HCT116 (cell line): ENCODE results near the gene CENPT. TPM values are rescaled to one million over a fixed set of nuclear protein-coding genes. Genes with fewer than 3 reads are reported as not detected.

Experiments
- ATAC-seq: fragments of 200-7000 bp; cut with Tn5 transposase; 2 replicates; pipeline ENCODE4 v1.9.1; 2020; ENCODE audit warnings: mild to moderate bottlenecking, moderate library complexity
- BruUV-seq: library from RNA; stranded (reverse); fragments of 400-500 nt; replicated peaks from 2 replicates; lab custom pipeline; 2021; lab: Mats Ljungman, UMichigan
- CTCF ChIA-PET: fragments of 300-600 bp; sonication (Branson Sonifier 250); formaldehyde crosslinking; loops from one replicate; lab custom pipeline; 2021; ENCODE audit warnings: antibody characterized with exemption; lab: Charles Lee
- POLR2A ChIA-PET: fragments of 300-600, 350-600 bp; sonication (Branson Sonifier 250); formaldehyde crosslinking; loops from one replicate; lab custom pipeline; 2021; ENCODE audit warnings: antibody characterized with exemption; lab: Charles Lee
- RAD21 ChIA-PET, 2 experiments: fragments of 300-600 bp; sonication (Branson Sonifier 250); formaldehyde crosslinking; loops; one replicate each; lab custom pipeline; 2023; ENCODE audit warnings: low total read pairs in 2 of 2; ENCODE audit not compliant: uncharacterized antibody in 2 of 2, unreplicated experiment in 2 of 2, low non-redundant PET in 1 of 2; lab: Charles Lee
- DNase-seq: peaks from one replicate; pipeline ENCODE4 v3.0.0-alpha.2; 2010; ENCODE audit warnings: low read depth, low spot score
- H2AFZ ChIP-seq: fragments of 200-600 bp; shearing (Covaris generic), sonication (generic); 2 replicates; pipeline ENCODE4 v1.6.1; 2017; ENCODE audit warnings: low read depth, mixed run types, mixed read lengths, antibody characterized with exemption, low read length; ENCODE audit not compliant: poor library complexity, severe bottlenecking
- H3K27ac ChIP-seq: 2 replicates; pipeline ENCODE4 v1.5.1; 2012; ENCODE audit warnings: low read depth, low read length
- H3K27me3 ChIP-seq: fragments of 200-600 bp; sonication (generic); 2 replicates; pipeline ENCODE4 v1.6.1; 2016; ENCODE audit warnings: mixed run types, low read length, mixed read lengths; ENCODE audit not compliant: insufficient read depth
- H3K36me3 ChIP-seq, 2 experiments: fragments of 200-500 bp in 1 of 2; fragments of 200-600 bp in 1 of 2; sonication (Bioruptor generic) in 1 of 2; sonication (generic) in 1 of 2; 2 replicates each; pipeline versions ENCODE4 v1.5.1 to v1.6.1; 2014 to 2016; ENCODE audit warnings: low read length in 2 of 2, inconsistent platforms in 1 of 2, mixed read lengths in 1 of 2, mixed run types in 1 of 2; ENCODE audit not compliant: insufficient read depth in 2 of 2, control insufficient read depth in 1 of 2
- H3K4me1 ChIP-seq, 2 experiments: fragments of 200-600 bp in 1 of 2; sonication (generic) in 1 of 2; 2 replicates each; pipeline versions ENCODE4 v1.5.1 to v1.6.1; 2012 to 2017; ENCODE audit warnings: low read length in 2 of 2, inconsistent platforms in 1 of 2, mild to moderate bottlenecking in 1 of 2, mixed read lengths in 1 of 2, mixed run types in 1 of 2, moderate library complexity in 1 of 2; ENCODE audit not compliant: insufficient read depth in 2 of 2, control insufficient read depth in 1 of 2
- H3K4me2 ChIP-seq: fragments of 200-600 bp; sonication (generic); 2 replicates; pipeline ENCODE4 v1.6.1; 2017; ENCODE audit warnings: mixed run types, low read length, mixed read lengths
- H3K4me3 ChIP-seq, 2 experiments: fragments of 200-600 bp in 1 of 2; sonication (generic) in 1 of 2; replicated peaks in 1 of 2; 2 replicates each; pipeline ENCODE4 v1.5.1; 2011 to 2016; ENCODE audit warnings: low read length in 2 of 2, control low read depth in 1 of 2, low read depth in 1 of 2, mild to moderate bottlenecking in 1 of 2, mixed read lengths in 1 of 2, mixed run types in 1 of 2
- H3K79me2 ChIP-seq: fragments of 200-600 bp; sonication (generic); 2 replicates; pipeline ENCODE4 v1.6.1; 2017; ENCODE audit warnings: mild to moderate bottlenecking, mixed run types, low read length, moderate library complexity, mixed read lengths; ENCODE audit not compliant: insufficient read depth
- H3K9ac ChIP-seq: fragments of 200-600 bp; sonication (generic); 2 replicates; pipeline ENCODE4 v1.6.1; 2016; ENCODE audit warnings: low read length, mixed read lengths
- H3K9me2 ChIP-seq: fragments of 200-600 bp; sonication (generic), shearing (Covaris generic); 2 replicates; pipeline ENCODE4 v1.6.1; 2017; ENCODE audit warnings: mixed run types, mild to moderate bottlenecking, moderate library complexity; ENCODE audit not compliant: insufficient read depth
- H3K9me3 ChIP-seq, 2 experiments: fragments of 200-500 bp in 1 of 2; fragments of 200-600 bp in 1 of 2; sonication (Bioruptor generic) in 1 of 2; sonication (generic) in 1 of 2; 2 replicates each; pipeline ENCODE4 v1.6.1; 2014 to 2017; ENCODE audit warnings: low read length in 2 of 2, mixed read lengths in 2 of 2, inconsistent platforms in 1 of 2, low read depth in 1 of 2, mild to moderate bottlenecking in 1 of 2, mixed run types in 1 of 2, moderate library complexity in 1 of 2; ENCODE audit not compliant: control insufficient read depth in 1 of 2, insufficient read depth in 1 of 2
- H4K20me1 ChIP-seq: fragments of 200-600 bp; sonication (generic), shearing (Covaris generic); 2 replicates; pipeline ENCODE4 v1.6.1; 2017; ENCODE audit warnings: mixed run types, mild to moderate bottlenecking, moderate library complexity; ENCODE audit not compliant: insufficient read depth
- ELF1 ChIP-seq: IDR thresholded peaks from 2 replicates; pipeline ENCODE4 v1.6.1; 2012; ENCODE audit warnings: low read depth, borderline replicate concordance
- EZH2 ChIP-seq: fragments of 200-600 bp; sonication (generic); IDR thresholded peaks from 2 replicates; pipeline ENCODE4 v1.6.1; 2017; ENCODE audit warnings: antibody characterized with exemption, mixed run types
- JUND ChIP-seq: IDR thresholded peaks from 2 replicates; pipeline ENCODE4 v1.6.1; 2012
- POLR2A ChIP-seq: IDR thresholded peaks from 2 replicates; pipeline ENCODE4 v1.7.0; 2011; ENCODE audit warnings: borderline replicate concordance; ENCODE audit not compliant: insufficient read depth, insufficient read length; ENCODE audit errors: extremely low read depth
- POLR2AphosphoS5 ChIP-seq: IDR thresholded peaks from 2 replicates; pipeline ENCODE4 v1.6.1; 2011; ENCODE audit warnings: mild to moderate bottlenecking, low read depth, low read length, moderate library complexity
- RAD21 ChIP-seq: IDR thresholded peaks from 2 replicates; pipeline ENCODE4 v1.6.1; 2012; ENCODE audit warnings: low read depth, mild to moderate bottlenecking
- SRF ChIP-seq: IDR thresholded peaks from 2 replicates; pipeline ENCODE4 v1.6.1; 2012; ENCODE audit warnings: low read depth
- TCF7L2 ChIP-seq: IDR thresholded peaks from 2 replicates; pipeline ENCODE4 v1.7.0; 2011; ENCODE audit warnings: borderline replicate concordance, inconsistent platforms; ENCODE audit not compliant: insufficient read depth, insufficient read length; ENCODE audit errors: extremely low read depth
- ZFX ChIP-seq: fragments of 450-650 bp; IDR thresholded peaks from 2 replicates; pipeline ENCODE4 v1.6.1; 2017
- ZNF274 ChIP-seq: fragments of 200-500 bp; sonication (Bioruptor generic); IDR thresholded peaks from 2 replicates; pipeline ENCODE4 v1.6.1; 2014; ENCODE audit warnings: mild to moderate bottlenecking, low read depth, low read length, inconsistent platforms
- intact Hi-C: fragments of 100-400 bp; cut with micrococcal nuclease; formaldehyde crosslinking; loops from 2 replicates; pipeline ENCODE4 v1.10.0; 2022
- total RNA-seq: library from RNA; stranded (reverse); gene quantifications from one replicate; pipeline ENCODE4 v1.2.1, GENCODE V29; 2021; ENCODE audit not compliant: unreplicated experiment
- TF ChIP-seq, protein P1 (sequence below): IDR thresholded peaks from 2 replicates; pipeline ENCODE4 v1.6.1; 2012
- TF ChIP-seq, protein P2 (sequence below), 3 experiments: fragments of 200-600 bp in 1 of 3; sonication (generic) in 1 of 3; IDR thresholded peaks in 2 of 3; conservative IDR thresholded peaks in 1 of 3; 2 replicates each; pipeline ENCODE4 v1.5.1; 2012 to 2017; ENCODE audit warnings: low read depth in 2 of 3, low read length in 2 of 3, antibody characterized with exemption in 1 of 3, borderline replicate concordance in 1 of 3, control low read depth in 1 of 3, mild to moderate bottlenecking in 1 of 3, mixed read lengths in 1 of 3, mixed run types in 1 of 3, moderate library complexity in 1 of 3; ENCODE audit not compliant: insufficient read depth in 1 of 3
- TF ChIP-seq, protein P3 (sequence below): IDR thresholded peaks from 2 replicates; pipeline ENCODE4 v1.6.1; 2012; ENCODE audit warnings: low read depth

The CENPT gene
- total RNA-seq, 1 experiment from 2014 or later = 40.5 TPM

DNA sequence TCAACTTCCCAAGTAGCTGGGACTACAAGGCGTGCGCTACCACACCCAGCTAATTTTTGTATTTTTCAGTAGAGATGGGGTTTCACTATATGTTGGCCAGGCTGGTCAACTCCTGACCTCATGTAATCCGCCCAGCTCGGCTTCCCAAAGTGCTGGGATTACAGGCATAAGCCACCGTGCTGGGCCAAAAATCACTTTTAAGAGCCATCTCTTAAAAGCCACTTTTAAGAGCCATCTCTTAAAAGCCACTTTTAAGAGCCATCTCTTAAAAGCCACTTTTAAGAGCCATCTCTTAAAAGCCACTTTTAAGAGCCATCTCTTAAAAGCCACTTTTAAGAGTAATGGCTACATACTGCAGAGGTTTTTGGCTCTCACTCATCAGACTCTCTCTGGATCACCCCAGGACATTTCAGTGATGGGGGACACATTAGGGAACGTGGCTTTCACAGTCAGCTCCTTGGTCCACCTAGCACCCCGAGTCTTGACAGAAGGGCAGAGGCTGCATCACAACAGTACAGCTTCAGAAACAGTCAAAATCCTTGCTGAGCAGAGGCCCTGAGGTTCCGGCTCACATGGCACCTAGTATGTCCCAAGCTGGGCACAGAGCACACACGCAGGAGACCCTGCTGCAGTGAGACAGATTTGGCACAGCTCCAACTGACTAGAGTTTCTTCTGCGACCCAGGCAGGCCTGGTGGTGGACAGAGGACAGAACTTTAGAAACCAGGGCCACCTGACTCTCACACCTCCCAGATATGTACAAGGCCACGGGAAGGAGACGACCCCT, 64.7 kb downstream of the CENPT start:
- Histone ChIP-seq H4K20me1 (no peaks in the 10 kb centered on the region), H3K4me1 (peaks cover 0 to 7% of the 10 kb centered on the region in 2 experiments; a peak in 1 of 4 replicates), H3K36me3 (no peaks in the 10 kb centered on the region), H3K9ac (no peak overlapping the region), H2AFZ (no peak overlapping the region), H3K4me3 (no peak overlapping the region), H3K9me2 (no peaks in the 10 kb centered on the region), H3K9me3 (no peaks in the 10 kb centered on the region), H3K79me2 (peaks cover 22% of the 10 kb centered on the region), H3K4me2 (no peak overlapping the region), H3K27me3 (no peaks in the 10 kb centered on the region), H3K27ac (no peak overlapping the region)
- intact Hi-C loops = no loop called here
- BruUV-seq = no TSS peak
- ChIA-PET RAD21 (no interaction called here), POLR2A (no interaction called here), CTCF (no interaction called here)
- ATAC-seq (no peak), DNase-seq (no peak)
- TF ChIP-seq ELF1 (no peak), POLR2A (no peak)
- TF ChIP-seq, protein P1, sequence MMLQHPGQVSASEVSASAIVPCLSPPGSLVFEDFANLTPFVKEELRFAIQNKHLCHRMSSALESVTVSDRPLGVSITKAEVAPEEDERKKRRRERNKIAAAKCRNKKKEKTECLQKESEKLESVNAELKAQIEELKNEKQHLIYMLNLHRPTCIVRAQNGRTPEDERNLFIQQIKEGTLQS = no peak

DNA sequence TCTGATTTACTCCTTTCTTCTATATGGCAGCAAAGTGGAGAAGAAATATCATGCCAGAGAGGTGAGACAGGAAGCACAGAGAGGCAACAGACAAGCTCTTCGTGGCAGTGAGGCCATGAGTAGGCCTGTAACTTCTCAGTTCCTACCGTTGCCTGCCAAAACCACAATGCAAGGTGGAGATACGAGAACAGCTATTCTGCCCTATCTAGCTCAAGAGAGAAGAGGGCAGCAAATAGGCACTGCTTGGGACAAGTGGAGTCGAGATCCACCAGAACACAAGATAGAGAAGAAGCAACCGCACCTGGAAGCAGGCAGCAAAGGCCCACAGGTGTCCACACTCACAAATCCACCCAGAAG, 66.0 kb downstream of the CENPT start:
- ChIA-PET RAD21 (no interaction called here), POLR2A (interaction anchor here (2.6 kb wide), 1 partner anchor 25 kb away, joined by 5 read pairs; the partner anchor contains the start of genes RANBP10 and TSNAXIP1), CTCF (no interaction called here)
- no peak overlapping the region for H3K27ac ChIP-seq
- no TSS peak for BruUV-seq
- no peak overlapping the region for H2AFZ ChIP-seq
- peaks cover 0 to 7% of the 10 kb centered on the region in 2 experiments; a peak in 1 of 4 replicates for H3K4me1 ChIP-seq
- H3K9me3 ChIP-seq = no peaks in the 10 kb centered on the region
- DNase-seq = no peak
- H3K4me3 ChIP-seq = no peak overlapping the region
- H3K9me2 ChIP-seq = no peaks in the 10 kb centered on the region
- no peaks in the 10 kb centered on the region for H3K36me3 ChIP-seq
- no peak overlapping the region for H3K4me2 ChIP-seq
- H3K27me3 ChIP-seq = no peaks in the 10 kb centered on the region
- H4K20me1 ChIP-seq = no peaks in the 10 kb centered on the region
- peaks cover 18% of the 10 kb centered on the region for H3K79me2 ChIP-seq
- ATAC-seq = no peak
- no peak overlapping the region for H3K9ac ChIP-seq
- intact Hi-C loops = no loop called here
- TF ChIP-seq, protein P1 = no peak
- TF ChIP-seq POLR2AphosphoS5 (no peak), ZFX (no peak), JUND (no peak), RAD21 (no peak), SRF (no peak), TCF7L2 (no peak), EZH2 (no peak), ZNF274 (no peak)
- TF ChIP-seq, protein P2, sequence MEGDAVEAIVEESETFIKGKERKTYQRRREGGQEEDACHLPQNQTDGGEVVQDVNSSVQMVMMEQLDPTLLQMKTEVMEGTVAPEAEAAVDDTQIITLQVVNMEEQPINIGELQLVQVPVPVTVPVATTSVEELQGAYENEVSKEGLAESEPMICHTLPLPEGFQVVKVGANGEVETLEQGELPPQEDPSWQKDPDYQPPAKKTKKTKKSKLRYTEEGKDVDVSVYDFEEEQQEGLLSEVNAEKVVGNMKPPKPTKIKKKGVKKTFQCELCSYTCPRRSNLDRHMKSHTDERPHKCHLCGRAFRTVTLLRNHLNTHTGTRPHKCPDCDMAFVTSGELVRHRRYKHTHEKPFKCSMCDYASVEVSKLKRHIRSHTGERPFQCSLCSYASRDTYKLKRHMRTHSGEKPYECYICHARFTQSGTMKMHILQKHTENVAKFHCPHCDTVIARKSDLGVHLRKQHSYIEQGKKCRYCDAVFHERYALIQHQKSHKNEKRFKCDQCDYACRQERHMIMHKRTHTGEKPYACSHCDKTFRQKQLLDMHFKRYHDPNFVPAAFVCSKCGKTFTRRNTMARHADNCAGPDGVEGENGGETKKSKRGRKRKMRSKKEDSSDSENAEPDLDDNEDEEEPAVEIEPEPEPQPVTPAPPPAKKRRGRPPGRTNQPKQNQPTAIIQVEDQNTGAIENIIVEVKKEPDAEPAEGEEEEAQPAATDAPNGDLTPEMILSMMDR (IDR thresholded peaks at IDR 0.05 in 2 of 3, conservative IDR thresholded peaks at IDR 0.05 in 1 of 3; ENCODE audit: borderline replicate concordance in 1 of 3, insufficient read depth in 1 of 3, low read depth in 2 of 3, low read length in 2 of 3) = no peak
- TF ChIP-seq, protein P3, sequence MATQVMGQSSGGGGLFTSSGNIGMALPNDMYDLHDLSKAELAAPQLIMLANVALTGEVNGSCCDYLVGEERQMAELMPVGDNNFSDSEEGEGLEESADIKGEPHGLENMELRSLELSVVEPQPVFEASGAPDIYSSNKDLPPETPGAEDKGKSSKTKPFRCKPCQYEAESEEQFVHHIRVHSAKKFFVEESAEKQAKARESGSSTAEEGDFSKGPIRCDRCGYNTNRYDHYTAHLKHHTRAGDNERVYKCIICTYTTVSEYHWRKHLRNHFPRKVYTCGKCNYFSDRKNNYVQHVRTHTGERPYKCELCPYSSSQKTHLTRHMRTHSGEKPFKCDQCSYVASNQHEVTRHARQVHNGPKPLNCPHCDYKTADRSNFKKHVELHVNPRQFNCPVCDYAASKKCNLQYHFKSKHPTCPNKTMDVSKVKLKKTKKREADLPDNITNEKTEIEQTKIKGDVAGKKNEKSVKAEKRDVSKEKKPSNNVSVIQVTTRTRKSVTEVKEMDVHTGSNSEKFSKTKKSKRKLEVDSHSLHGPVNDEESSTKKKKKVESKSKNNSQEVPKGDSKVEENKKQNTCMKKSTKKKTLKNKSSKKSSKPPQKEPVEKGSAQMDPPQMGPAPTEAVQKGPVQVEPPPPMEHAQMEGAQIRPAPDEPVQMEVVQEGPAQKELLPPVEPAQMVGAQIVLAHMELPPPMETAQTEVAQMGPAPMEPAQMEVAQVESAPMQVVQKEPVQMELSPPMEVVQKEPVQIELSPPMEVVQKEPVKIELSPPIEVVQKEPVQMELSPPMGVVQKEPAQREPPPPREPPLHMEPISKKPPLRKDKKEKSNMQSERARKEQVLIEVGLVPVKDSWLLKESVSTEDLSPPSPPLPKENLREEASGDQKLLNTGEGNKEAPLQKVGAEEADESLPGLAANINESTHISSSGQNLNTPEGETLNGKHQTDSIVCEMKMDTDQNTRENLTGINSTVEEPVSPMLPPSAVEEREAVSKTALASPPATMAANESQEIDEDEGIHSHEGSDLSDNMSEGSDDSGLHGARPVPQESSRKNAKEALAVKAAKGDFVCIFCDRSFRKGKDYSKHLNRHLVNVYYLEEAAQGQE = no peak
